ENCODE results near the gene SERPINF2. TPM values are rescaled to one million over a fixed set of nuclear protein-coding genes. Genes with fewer than 3 reads are reported as not detected.
A peak's percentile ranks its signal among the peaks of the same experiment; 100 is the strongest.

The SERPINF2 gene
- total and polyA plus RNA-seq, 2 experiments from 2014 or later, result 0.66 to 1.2 TPM

GRCh38 chr17:1785930-1786329, 43.3 kb downstream of the SERPINF2 start:
- H2AFZ ChIP-seq, result no peak overlapping the region
- Mint-ChIP-seq H3K36me3 (ENCODE audit: low read depth) (peaks cover 57% of the 10 kb centered on the region), H3K4me1 (no peaks in the 10 kb centered on the region), H3K27ac (peak overlapping the region; percentile 78; the same call in 1 of the 2 replicates), H3K27me3 (ENCODE audit: insufficient read depth, low read depth, poor library complexity) (peaks cover 10% of the 10 kb centered on the region), H3K9me3 (no peaks in the 10 kb centered on the region; the same call in 2 of the 3 replicates), H3K4me3 (no peak overlapping the region)
- H3K79me2 ChIP-seq (replicated peaks; ENCODE audit: insufficient read depth), result no peaks in the 10 kb centered on the region
- DNase-seq (ENCODE audit: low spot score) (no peak), ATAC-seq (no peak)
- no peaks in the 10 kb centered on the region for H3K27me3 ChIP-seq (ENCODE audit: insufficient read depth)
- no peaks in the 10 kb centered on the region for H3K9me2 ChIP-seq (ENCODE audit: insufficient read depth)
- TF ChIP-seq ETS1 (IDR thresholded peaks at IDR 0.05) (no peak), REST (IDR thresholded peaks at IDR 0.05; ENCODE audit: unreplicated experiment) (no peak), POLR2AphosphoS5 (IDR thresholded peaks at IDR 0.05; ENCODE audit: low read depth) (no peak), JUNB (IDR thresholded peaks at IDR 0.05; ENCODE audit: unreplicated experiment) (no peak), ZNF331 (CRISPR knock-in tag; IDR thresholded peaks at IDR 0.05; ENCODE audit: low read depth) (no peak), CTCF (conservative IDR thresholded peaks at IDR 0.05; ENCODE audit: low read depth in 2 of 2) (no peak), STAT1 (IDR thresholded peaks at IDR 0.05; ENCODE audit: unreplicated experiment) (no peak), ZNF114 (CRISPR knock-in tag; IDR thresholded peaks at IDR 0.05) (no peak), NANOG (IDR thresholded peaks at IDR 0.05; ENCODE audit: borderline replicate concordance) (no peak), ZNF462 (CRISPR knock-in tag; IDR thresholded peaks at IDR 0.05) (no peak), CREB1 (CRISPR knock-in tag; IDR thresholded peaks at IDR 0.05; ENCODE audit: low read depth) (no peak), EZH2 (IDR thresholded peaks at IDR 0.05; ENCODE audit: low read depth, unreplicated experiment) (no peak), EZH2phosphoT487 (IDR thresholded peaks at IDR 0.05; ENCODE audit: unreplicated experiment) (no peak)
- no peak overlapping the region for H3K27ac ChIP-seq (ENCODE audit: low read depth)
- no peak overlapping the region for H3K4me2 ChIP-seq
- H4K20me1 ChIP-seq (replicated peaks; ENCODE audit: insufficient read depth), result peaks cover 6% of the 10 kb centered on the region
- no peaks in the 10 kb centered on the region for H3K4me1 ChIP-seq (ENCODE audit: insufficient read depth)
- peaks cover 13% of the 10 kb centered on the region for H3K36me3 ChIP-seq (ENCODE audit: insufficient read depth)
- H3K4me3 ChIP-seq, result no peak overlapping the region
- H3F3A ChIP-seq (replicated peaks; ENCODE audit: low read depth), result 0 out of 2 replicates have a peak, but pooled peaks cover 3% of the 10 kb centered on the region

Measured in GM23338 (cell line).